ENCODE data around the gene FLVCR2. TPM values are rescaled to one million over a fixed set of nuclear protein-coding genes. Genes with fewer than 3 reads are reported as not detected.

FLVCR2 gene
- total RNA-seq, 1 donor from 2014 or later, result 3.1 TPM

DNA sequence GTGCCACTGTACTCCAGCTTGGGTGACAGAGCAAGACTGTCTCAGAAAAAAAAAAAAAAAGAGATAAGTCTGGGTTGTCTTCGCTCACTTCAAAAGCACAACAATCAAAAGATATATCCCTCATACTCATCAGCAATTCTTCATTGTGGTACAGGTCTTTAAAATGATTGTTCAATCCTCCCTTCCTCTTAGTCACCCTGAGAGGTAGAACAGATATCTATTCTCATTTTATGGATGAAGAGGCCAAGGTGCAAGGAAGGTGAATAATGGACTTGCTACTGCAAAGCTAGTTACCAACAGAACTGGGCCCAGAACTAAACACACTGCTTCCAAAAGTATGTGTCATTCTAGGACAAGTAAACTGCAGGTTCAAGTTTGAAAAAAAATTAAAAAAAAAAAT, 75.1 kb downstream of the FLVCR2 start:
- H3K9me3 Mint-ChIP-seq (ENCODE audit: unreplicated experiment), result no peaks in the 10 kb centered on the region
- no peak overlapping the region for H3K9ac ChIP-seq (ENCODE audit: low read length)
- no peak overlapping the region for H3K4me3 ChIP-seq (ENCODE audit: insufficient read depth, low read depth, low read length)
- H3K27ac Mint-ChIP-seq (ENCODE audit: unreplicated experiment), result no peak overlapping the region
- H3K4me3 Mint-ChIP-seq (ENCODE audit: unreplicated experiment), result no peak overlapping the region
- no peaks in the 10 kb centered on the region for H3K27me3 ChIP-seq (ENCODE audit: insufficient read depth, low read length)
- H3K4me1 Mint-ChIP-seq (ENCODE audit: low read depth, unreplicated experiment), result peaks cover 8% of the 10 kb centered on the region
- H2AFZ ChIP-seq (ENCODE audit: low read depth, low read length), result no peak overlapping the region
- H3K36me3 Mint-ChIP-seq (ENCODE audit: low read depth, unreplicated experiment), result peaks cover 16% of the 10 kb centered on the region
- peaks cover 8% of the 10 kb centered on the region for H3K4me1 ChIP-seq (ENCODE audit: insufficient read depth, low read length)
- no peak overlapping the region for H3K4me2 ChIP-seq (ENCODE audit: low read length)
- H4K20me1 ChIP-seq (ENCODE audit: insufficient read depth, low read length), result peaks cover 3% of the 10 kb centered on the region
- peaks cover 35% of the 10 kb centered on the region for H3K36me3 ChIP-seq (ENCODE audit: insufficient read depth, low read length)
- FAIRE-seq (no peak), DNase-seq (ENCODE audit: low read depth) (no peak)
- TF ChIP-seq, protein P1, sequence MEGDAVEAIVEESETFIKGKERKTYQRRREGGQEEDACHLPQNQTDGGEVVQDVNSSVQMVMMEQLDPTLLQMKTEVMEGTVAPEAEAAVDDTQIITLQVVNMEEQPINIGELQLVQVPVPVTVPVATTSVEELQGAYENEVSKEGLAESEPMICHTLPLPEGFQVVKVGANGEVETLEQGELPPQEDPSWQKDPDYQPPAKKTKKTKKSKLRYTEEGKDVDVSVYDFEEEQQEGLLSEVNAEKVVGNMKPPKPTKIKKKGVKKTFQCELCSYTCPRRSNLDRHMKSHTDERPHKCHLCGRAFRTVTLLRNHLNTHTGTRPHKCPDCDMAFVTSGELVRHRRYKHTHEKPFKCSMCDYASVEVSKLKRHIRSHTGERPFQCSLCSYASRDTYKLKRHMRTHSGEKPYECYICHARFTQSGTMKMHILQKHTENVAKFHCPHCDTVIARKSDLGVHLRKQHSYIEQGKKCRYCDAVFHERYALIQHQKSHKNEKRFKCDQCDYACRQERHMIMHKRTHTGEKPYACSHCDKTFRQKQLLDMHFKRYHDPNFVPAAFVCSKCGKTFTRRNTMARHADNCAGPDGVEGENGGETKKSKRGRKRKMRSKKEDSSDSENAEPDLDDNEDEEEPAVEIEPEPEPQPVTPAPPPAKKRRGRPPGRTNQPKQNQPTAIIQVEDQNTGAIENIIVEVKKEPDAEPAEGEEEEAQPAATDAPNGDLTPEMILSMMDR (IDR thresholded peaks at IDR 0.05; ENCODE audit: insufficient read depth, low read depth, low read length), result no peak
- no peak for TF ChIP-seq EZH2 (IDR thresholded peaks at IDR 0.05; ENCODE audit: insufficient read depth, low read length)
- H3K79me2 ChIP-seq (ENCODE audit: insufficient read depth, low read length), result peaks cover 5% of the 10 kb centered on the region
- H3K27me3 Mint-ChIP-seq (ENCODE audit: low read depth, unreplicated experiment), result no peaks in the 10 kb centered on the region
- H3K9me3 ChIP-seq (ENCODE audit: insufficient read depth, low read depth, low read length), result no peaks in the 10 kb centered on the region
- no peak overlapping the region for H3K27ac ChIP-seq (ENCODE audit: low read depth, low read length)

GRCh38 chr14:75654127-75654732, 75.8 kb downstream of the FLVCR2 start:
- DNase-seq (ENCODE audit: low read depth) (peak; percentile 13), FAIRE-seq (no peak)
- Histone ChIP-seq H3K4me1 (ENCODE audit: insufficient read depth, low read length) (peaks cover 2% of the 10 kb centered on the region), H4K20me1 (ENCODE audit: insufficient read depth, low read length) (peaks cover 3% of the 10 kb centered on the region), H3K79me2 (ENCODE audit: insufficient read depth, low read length) (peaks cover 7% of the 10 kb centered on the region), H2AFZ (ENCODE audit: low read depth, low read length) (no peak overlapping the region), H3K27ac (ENCODE audit: low read depth, low read length) (no peak overlapping the region), H3K27me3 (ENCODE audit: insufficient read depth, low read length) (no peaks in the 10 kb centered on the region), H3K4me3 (ENCODE audit: insufficient read depth, low read depth, low read length) (no peak overlapping the region), H3K36me3 (ENCODE audit: insufficient read depth, low read length) (peaks cover 35% of the 10 kb centered on the region), H3K4me2 (ENCODE audit: low read length) (no peak overlapping the region), H3K9ac (ENCODE audit: low read length) (no peak overlapping the region), H3K9me3 (ENCODE audit: insufficient read depth, low read depth, low read length) (no peaks in the 10 kb centered on the region)
- H3K9me3 Mint-ChIP-seq (ENCODE audit: unreplicated experiment), result no peaks in the 10 kb centered on the region
- peaks cover 4% of the 10 kb centered on the region for H3K4me1 Mint-ChIP-seq (ENCODE audit: low read depth, unreplicated experiment)
- no peak overlapping the region for H3K27ac Mint-ChIP-seq (ENCODE audit: unreplicated experiment)
- TF ChIP-seq, protein P1 (IDR thresholded peaks at IDR 0.05; ENCODE audit: insufficient read depth, low read depth, low read length), result peak; percentile 99
- no peak for TF ChIP-seq EZH2 (IDR thresholded peaks at IDR 0.05; ENCODE audit: insufficient read depth, low read length)
- no peaks in the 10 kb centered on the region for H3K27me3 Mint-ChIP-seq (ENCODE audit: low read depth, unreplicated experiment)
- H3K36me3 Mint-ChIP-seq (ENCODE audit: low read depth, unreplicated experiment), result peaks cover 16% of the 10 kb centered on the region
- H3K4me3 Mint-ChIP-seq (ENCODE audit: unreplicated experiment), result no peak overlapping the region

GRCh38 chr14:75655235-75655634, 76.8 kb downstream of the FLVCR2 start:
- no peak overlapping the region for H3K27ac ChIP-seq (ENCODE audit: low read depth, low read length)
- no peak for TF ChIP-seq EZH2 (IDR thresholded peaks at IDR 0.05; ENCODE audit: insufficient read depth, low read length)
- peaks cover 13% of the 10 kb centered on the region for H3K36me3 Mint-ChIP-seq (ENCODE audit: low read depth, unreplicated experiment)
- H2AFZ ChIP-seq (ENCODE audit: low read depth, low read length), result no peak overlapping the region
- H3K9ac ChIP-seq (ENCODE audit: low read length), result no peak overlapping the region
- no peak overlapping the region for H3K4me2 ChIP-seq (ENCODE audit: low read length)
- H3K27me3 Mint-ChIP-seq (ENCODE audit: low read depth, unreplicated experiment), result no peaks in the 10 kb centered on the region
- H3K4me3 Mint-ChIP-seq (ENCODE audit: unreplicated experiment), result no peak overlapping the region
- H3K27me3 ChIP-seq (ENCODE audit: insufficient read depth, low read length), result no peaks in the 10 kb centered on the region
- H3K9me3 ChIP-seq (ENCODE audit: insufficient read depth, low read depth, low read length), result no peaks in the 10 kb centered on the region
- peaks cover 3% of the 10 kb centered on the region for H4K20me1 ChIP-seq (ENCODE audit: insufficient read depth, low read length)
- peaks cover 12% of the 10 kb centered on the region for H3K79me2 ChIP-seq (ENCODE audit: insufficient read depth, low read length)
- FAIRE-seq (no peak), DNase-seq (ENCODE audit: low read depth) (no peak)
- H3K4me3 ChIP-seq (ENCODE audit: insufficient read depth, low read depth, low read length), result no peak overlapping the region
- H3K9me3 Mint-ChIP-seq (ENCODE audit: unreplicated experiment), result no peaks in the 10 kb centered on the region
- no peaks in the 10 kb centered on the region for H3K4me1 ChIP-seq (ENCODE audit: insufficient read depth, low read length)
- H3K4me1 Mint-ChIP-seq (ENCODE audit: low read depth, unreplicated experiment), result peaks cover 6% of the 10 kb centered on the region
- H3K27ac Mint-ChIP-seq (ENCODE audit: unreplicated experiment), result no peak overlapping the region
- peaks cover 26% of the 10 kb centered on the region for H3K36me3 ChIP-seq (ENCODE audit: insufficient read depth, low read length)
